Liver (tissue), 3 donors: ENCODE measurements around the gene TCOF1.

ENCODE experiments used
- EGR1 ChIP-seq, 2 donors: IDR thresholded peaks; 2 replicates each; pipeline ENCODE4 v1.6.1; 2016 to 2018; ENCODE audit warnings: antibody characterized with exemption in 2 of 2, low read depth in 2 of 2
- GABPA ChIP-seq, 2 donors: IDR thresholded peaks in 1 of 2; conservative IDR thresholded peaks in 1 of 2; 2 replicates each; pipeline ENCODE4 v1.6.1; 2016; ENCODE audit warnings: antibody characterized with exemption in 2 of 2, mild to moderate bottlenecking in 1 of 2, moderate library complexity in 1 of 2
- JUND ChIP-seq, 2 donors: IDR thresholded peaks; 2 replicates each; pipeline ENCODE4 v1.6.1; 2016; ENCODE audit warnings: antibody characterized with exemption in 2 of 2
- MAX ChIP-seq: IDR thresholded peaks from 2 replicates; pipeline ENCODE4 v1.6.1; 2016; ENCODE audit warnings: antibody characterized with exemption
- RAD21 ChIP-seq, 2 donors: IDR thresholded peaks; 2 replicates each; pipeline ENCODE4 v1.6.1; 2016; ENCODE audit warnings: antibody characterized with exemption in 2 of 2, mild to moderate bottlenecking in 2 of 2
- SP1 ChIP-seq: IDR thresholded peaks from 2 replicates; pipeline ENCODE4 v1.6.1; 2018; ENCODE audit warnings: antibody characterized with exemption, mild to moderate bottlenecking
- TAF1 ChIP-seq: conservative IDR thresholded peaks from 2 replicates; pipeline ENCODE4 v1.6.1; 2016; ENCODE audit warnings: antibody characterized with exemption, mild to moderate bottlenecking
- YY1 ChIP-seq: IDR thresholded peaks from 2 replicates; pipeline ENCODE4 v1.6.1; 2016; ENCODE audit warnings: antibody characterized with exemption, mild to moderate bottlenecking
- TF ChIP-seq, protein P1 (sequence below): fragments of 150-350 bp; IDR thresholded peaks from 2 replicates; pipeline ENCODE4 v1.5.1; 2017; ENCODE audit warnings: improper control_type of control experiment, low read depth, low read length; ENCODE audit not compliant: missing input control
- donor health status: healthy.
- donor health status: healthy.

DNA sequence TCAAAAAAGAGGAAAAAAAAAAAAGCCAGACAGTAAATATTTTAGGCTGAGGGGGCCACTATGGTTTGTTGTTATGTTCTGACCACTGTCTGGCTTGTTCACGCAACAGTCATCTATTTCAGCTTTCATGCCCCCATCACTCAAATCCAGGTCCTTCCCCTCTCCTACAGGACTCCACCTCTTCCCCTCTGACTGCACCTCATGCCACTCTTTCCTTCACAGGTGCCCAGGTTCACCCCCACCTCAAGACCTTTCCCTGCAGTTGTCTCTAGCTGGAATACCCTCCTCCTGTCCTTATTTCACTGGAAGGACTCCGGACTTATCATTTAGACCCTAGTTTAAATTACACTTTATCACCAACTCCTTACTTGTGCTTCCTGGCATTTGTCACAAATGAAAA lies 88.6 kb downstream of the TCOF1 start:
- TF ChIP-seq, protein P1, sequence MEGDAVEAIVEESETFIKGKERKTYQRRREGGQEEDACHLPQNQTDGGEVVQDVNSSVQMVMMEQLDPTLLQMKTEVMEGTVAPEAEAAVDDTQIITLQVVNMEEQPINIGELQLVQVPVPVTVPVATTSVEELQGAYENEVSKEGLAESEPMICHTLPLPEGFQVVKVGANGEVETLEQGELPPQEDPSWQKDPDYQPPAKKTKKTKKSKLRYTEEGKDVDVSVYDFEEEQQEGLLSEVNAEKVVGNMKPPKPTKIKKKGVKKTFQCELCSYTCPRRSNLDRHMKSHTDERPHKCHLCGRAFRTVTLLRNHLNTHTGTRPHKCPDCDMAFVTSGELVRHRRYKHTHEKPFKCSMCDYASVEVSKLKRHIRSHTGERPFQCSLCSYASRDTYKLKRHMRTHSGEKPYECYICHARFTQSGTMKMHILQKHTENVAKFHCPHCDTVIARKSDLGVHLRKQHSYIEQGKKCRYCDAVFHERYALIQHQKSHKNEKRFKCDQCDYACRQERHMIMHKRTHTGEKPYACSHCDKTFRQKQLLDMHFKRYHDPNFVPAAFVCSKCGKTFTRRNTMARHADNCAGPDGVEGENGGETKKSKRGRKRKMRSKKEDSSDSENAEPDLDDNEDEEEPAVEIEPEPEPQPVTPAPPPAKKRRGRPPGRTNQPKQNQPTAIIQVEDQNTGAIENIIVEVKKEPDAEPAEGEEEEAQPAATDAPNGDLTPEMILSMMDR: no peak
- no peak for TF ChIP-seq JUND (IDR thresholded peaks at IDR 0.05)
- TF ChIP-seq RAD21 (IDR thresholded peaks at IDR 0.05): no peak
- TF ChIP-seq SP1: no peak
- no peak for TF ChIP-seq EGR1 (IDR thresholded peaks at IDR 0.05; ENCODE audit: low read depth in 2 of 2)
- no peak for TF ChIP-seq YY1
- no peak for TF ChIP-seq TAF1
- TF ChIP-seq MAX: no peak
- no peak for TF ChIP-seq GABPA (IDR thresholded peaks at IDR 0.05 in 1 of 2, conservative IDR thresholded peaks at IDR 0.05 in 1 of 2)
